Left lung (tissue), 10 donors: ENCODE data around the gene CACNA1E. TPM values are rescaled to one million over a fixed set of nuclear protein-coding genes. Genes with fewer than 3 reads are reported as not detected.

ENCODE experiments used
- ATAC-seq: fragments of 200-7000 bp; cut with Tn5 transposase; one replicate; pipeline ENCODE4 v1.9.1; 2020; ENCODE audit warnings: moderate library complexity
- DNase-seq, 4 donors: peaks; one replicate each; pipeline ENCODE4 v3.0.0-alpha.2; 2013 to 2020
- H3K27ac ChIP-seq, 2 donors: fragments of 200-600 bp; sonication (generic) in 1 of 2; one replicate each; pipeline versions ENCODE4 v1.5.0 to v1.8.0; 2020 to 2021
- H3K27me3 ChIP-seq, 2 donors: fragments of 200-600 bp; sonication (generic) in 1 of 2; one replicate each; pipeline versions ENCODE4 v1.5.0 to v1.8.0; 2020 to 2021
- H3K36me3 ChIP-seq, 2 donors: fragments of 200-600 bp; sonication (generic) in 1 of 2; one replicate each; pipeline versions ENCODE4 v1.5.0 to v1.8.0; 2020 to 2021
- H3K4me1 ChIP-seq, 2 donors: fragments of 200-600 bp; one replicate each; pipeline ENCODE4 v1.8.0; 2021
- H3K4me3 ChIP-seq, 2 donors: fragments of 200-600 bp; sonication (generic) in 1 of 2; one replicate each; pipeline versions ENCODE4 v1.5.0 to v1.8.0; 2020 to 2021; ENCODE audit warnings: mild to moderate bottlenecking in 1 of 2
- H3K9me3 ChIP-seq, 2 donors: fragments of 200-600 bp; sonication (generic) in 1 of 2; one replicate each; pipeline versions ENCODE4 v1.5.0 to v1.8.0; 2020 to 2021
- intact Hi-C, 2 donors: fragments of 100-400 bp; cut with DNase I; formaldehyde crosslinking; loops; one replicate each; pipeline versions ENCODE4 v1.11.2 to v1.14.2; 2022
- polyA plus RNA-seq, 6 donors: library from polyadenylated mRNA; unstranded; fragments of 120-200 nt; gene quantifications; one replicate each; pipeline ENCODE4 v1.2.1, GENCODE V29; 2013; ENCODE audit not compliant: insufficient read length in 6 of 6
- total RNA-seq, 2 donors: library from RNA; stranded (reverse); fragmentation: NEBNext Ultra II Directional; extraction: Animal tissue kit (Norgen Biotek cat#: 25700); gene quantifications; one replicate each; pipeline ENCODE4 v1.2.1, GENCODE V29; 2021
- TF ChIP-seq, protein P1 (sequence below), 2 donors: fragments of 200-600 bp; sonication (generic) in 1 of 2; IDR thresholded peaks; one replicate each; pipeline versions ENCODE4 v1.5.0 to v1.8.0; 2021; ENCODE audit warnings: antibody characterized with exemption in 2 of 2
- donor health status: DM: no; HTN: yes; CAD: no.
- donor health status: DM: no; HTN: no; CAD: no.

CACNA1E gene
- total and polyA plus RNA-seq, 8 donors: 0.03 to 1.2 (median 0.13) TPM; not detected in 1

DNA sequence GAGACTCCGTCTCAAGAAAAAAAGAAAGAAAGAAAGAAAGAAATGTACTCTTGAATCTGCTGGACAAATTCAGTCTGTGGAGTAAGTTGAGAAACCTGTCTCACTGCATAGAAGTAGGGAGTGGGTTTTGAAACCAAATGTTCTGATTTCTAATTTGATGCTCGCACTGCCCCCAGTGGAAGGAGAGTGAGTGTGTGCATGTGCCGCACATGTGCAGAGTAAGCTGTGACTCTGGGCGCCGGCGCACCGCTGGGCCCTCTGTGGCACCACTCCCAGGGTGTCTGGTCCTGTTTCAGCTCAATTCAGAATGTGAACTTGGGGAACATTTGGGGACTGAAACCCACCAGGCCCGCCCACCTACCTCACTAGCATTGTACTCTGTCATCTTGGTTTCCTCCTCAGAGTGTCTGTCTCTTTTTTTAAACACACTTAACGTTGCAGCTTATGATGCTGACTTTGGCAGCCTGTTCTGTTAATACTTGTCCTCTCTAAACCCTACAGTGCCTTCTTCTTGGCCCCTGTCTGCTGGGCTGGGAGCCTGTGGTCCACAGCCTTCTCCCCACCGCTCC is 104.6 kb downstream of the CACNA1E start:
- H3K27me3 ChIP-seq: peaks cover 0 to 9% of the 10 kb centered on the region in 2 donors
- peak in 1 of 4 donors; percentile 17 for DNase-seq
- H3K4me1 ChIP-seq: no peaks in the 10 kb centered on the region
- no peaks in the 10 kb centered on the region for H3K9me3 ChIP-seq
- H3K36me3 ChIP-seq: no peaks in the 10 kb centered on the region
- H3K4me3 ChIP-seq: no peak overlapping the region
- TF ChIP-seq, protein P1, sequence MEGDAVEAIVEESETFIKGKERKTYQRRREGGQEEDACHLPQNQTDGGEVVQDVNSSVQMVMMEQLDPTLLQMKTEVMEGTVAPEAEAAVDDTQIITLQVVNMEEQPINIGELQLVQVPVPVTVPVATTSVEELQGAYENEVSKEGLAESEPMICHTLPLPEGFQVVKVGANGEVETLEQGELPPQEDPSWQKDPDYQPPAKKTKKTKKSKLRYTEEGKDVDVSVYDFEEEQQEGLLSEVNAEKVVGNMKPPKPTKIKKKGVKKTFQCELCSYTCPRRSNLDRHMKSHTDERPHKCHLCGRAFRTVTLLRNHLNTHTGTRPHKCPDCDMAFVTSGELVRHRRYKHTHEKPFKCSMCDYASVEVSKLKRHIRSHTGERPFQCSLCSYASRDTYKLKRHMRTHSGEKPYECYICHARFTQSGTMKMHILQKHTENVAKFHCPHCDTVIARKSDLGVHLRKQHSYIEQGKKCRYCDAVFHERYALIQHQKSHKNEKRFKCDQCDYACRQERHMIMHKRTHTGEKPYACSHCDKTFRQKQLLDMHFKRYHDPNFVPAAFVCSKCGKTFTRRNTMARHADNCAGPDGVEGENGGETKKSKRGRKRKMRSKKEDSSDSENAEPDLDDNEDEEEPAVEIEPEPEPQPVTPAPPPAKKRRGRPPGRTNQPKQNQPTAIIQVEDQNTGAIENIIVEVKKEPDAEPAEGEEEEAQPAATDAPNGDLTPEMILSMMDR (IDR thresholded peaks at IDR 0.05): no peak
- H3K27ac ChIP-seq: no peak overlapping the region
- no peak for ATAC-seq
- intact Hi-C loops: no loop called here

DNA sequence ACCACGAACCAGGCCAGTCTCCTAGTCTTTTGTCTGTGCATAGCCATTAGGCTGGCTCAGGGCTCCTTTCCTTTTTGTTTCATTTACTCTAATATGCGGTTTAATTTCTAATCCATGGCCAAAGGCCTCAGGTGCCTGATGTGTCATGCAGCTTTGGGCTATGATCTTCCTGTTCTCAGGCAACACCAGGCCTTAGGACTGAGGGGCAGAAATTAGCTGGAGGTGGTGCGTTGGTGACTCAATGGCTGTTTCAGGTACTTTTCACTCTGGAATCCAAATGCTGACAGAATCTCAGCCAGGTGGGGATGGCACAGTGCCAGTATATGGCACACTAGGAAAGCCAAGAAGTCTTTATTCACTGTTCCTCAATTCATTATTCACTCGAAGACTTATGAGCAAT is 105.3 kb downstream of the CACNA1E start:
- TF ChIP-seq, protein P1 (IDR thresholded peaks at IDR 0.05): no peak

DNA sequence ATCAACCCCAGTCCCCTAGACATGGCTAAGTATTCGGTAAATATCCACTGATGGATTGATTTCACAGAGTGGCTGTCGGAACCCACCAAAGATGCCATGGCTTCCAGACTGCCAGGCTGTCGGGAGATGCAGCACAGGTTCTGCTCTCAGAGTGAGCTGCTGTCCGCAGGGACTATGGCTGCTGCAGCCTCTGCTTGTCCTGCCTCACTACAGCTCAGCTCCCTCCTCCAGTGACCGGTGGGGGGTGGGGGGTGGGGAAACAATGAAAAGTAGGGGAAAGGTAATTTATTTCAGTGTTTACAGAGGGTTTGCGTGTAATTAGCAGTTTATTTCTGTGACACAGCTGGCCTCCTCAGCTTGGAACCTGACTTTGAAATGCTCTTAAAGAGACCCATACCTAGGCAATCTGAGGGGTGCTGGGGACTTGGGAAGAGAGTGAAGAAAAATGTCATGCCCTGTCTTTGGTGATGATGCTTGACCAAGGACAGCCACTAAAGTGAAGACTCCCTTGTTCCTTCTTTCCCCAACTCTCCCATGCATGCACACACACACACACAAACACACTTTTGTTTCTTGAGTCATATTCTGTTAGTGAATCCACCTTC is 109.0 kb downstream of the CACNA1E start:
- Histone ChIP-seq H3K4me3 (no peak overlapping the region), H3K27me3 (peaks cover 0 to 14% of the 10 kb centered on the region in 2 donors), H3K36me3 (no peaks in the 10 kb centered on the region), H3K4me1 (no peaks in the 10 kb centered on the region), H3K9me3 (no peaks in the 10 kb centered on the region), H3K27ac (no peak overlapping the region)
- DNase-seq (no peak), ATAC-seq (no peak)
- intact Hi-C loops: no loop called here
- TF ChIP-seq, protein P1 (IDR thresholded peaks at IDR 0.05): no peak

More for the DNA sequence above, 105.3 kb downstream of the CACNA1E start:
- ATAC-seq (no peak), DNase-seq (no peak)
- H3K4me3 ChIP-seq: no peak overlapping the region
- intact Hi-C loops: no loop called here
- peaks cover 0 to 14% of the 10 kb centered on the region in 2 donors for H3K27me3 ChIP-seq
- no peaks in the 10 kb centered on the region for H3K9me3 ChIP-seq
- H3K36me3 ChIP-seq: no peaks in the 10 kb centered on the region
- H3K27ac ChIP-seq: no peak overlapping the region
- H3K4me1 ChIP-seq: no peaks in the 10 kb centered on the region

DNA sequence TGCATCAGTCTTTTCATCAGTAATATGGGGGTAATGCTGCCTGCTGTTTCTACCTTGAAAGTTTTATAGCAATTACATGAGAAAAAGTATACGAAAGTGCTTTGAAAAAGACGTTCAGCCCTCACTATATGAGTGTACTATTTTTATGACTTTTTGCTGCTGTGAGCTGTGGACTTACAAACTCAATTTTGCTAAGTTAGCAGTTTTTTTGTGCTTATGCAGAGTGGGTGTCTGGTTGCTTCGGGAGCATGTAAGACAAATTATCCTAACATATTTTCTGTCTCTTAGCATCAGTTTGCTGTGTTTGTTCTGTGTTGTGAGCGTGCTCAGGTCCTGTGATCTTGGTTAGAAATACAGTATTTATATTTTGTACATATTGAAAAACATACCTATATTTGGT is 109.7 kb downstream of the CACNA1E start:
- Histone ChIP-seq H3K4me1 (no peaks in the 10 kb centered on the region), H3K9me3 (no peaks in the 10 kb centered on the region), H3K4me3 (no peak overlapping the region), H3K27ac (no peak overlapping the region), H3K27me3 (peaks cover 0 to 14% of the 10 kb centered on the region in 2 donors), H3K36me3 (no peaks in the 10 kb centered on the region)
- no peak for DNase-seq
- TF ChIP-seq, protein P1 (IDR thresholded peaks at IDR 0.05): no peak
- ATAC-seq: no peak
- intact Hi-C loops: no loop called here

DNA sequence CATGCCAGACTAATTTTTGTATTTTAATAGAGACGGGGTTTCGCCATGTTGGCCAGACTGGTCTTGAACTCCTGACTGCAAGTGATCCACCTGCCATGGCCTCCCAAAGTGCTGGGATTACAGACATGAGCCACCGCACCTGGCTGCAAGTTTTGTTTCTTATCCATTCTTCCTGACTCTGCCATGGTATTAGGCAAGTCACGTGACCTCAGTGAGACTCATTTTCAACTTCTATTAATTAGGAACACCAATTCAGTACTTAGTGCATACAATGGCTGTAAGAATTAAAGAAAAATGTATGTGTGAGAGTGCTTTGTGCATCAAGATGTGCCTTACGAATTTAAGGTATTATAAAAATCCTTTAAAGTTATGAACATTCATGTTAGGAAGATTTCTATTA is 111.2 kb downstream of the CACNA1E start:
- Histone ChIP-seq H3K27ac (no peak overlapping the region), H3K36me3 (no peaks in the 10 kb centered on the region), H3K9me3 (no peaks in the 10 kb centered on the region), H3K4me3 (no peak overlapping the region), H3K4me1 (no peaks in the 10 kb centered on the region), H3K27me3 (peaks cover 0 to 14% of the 10 kb centered on the region in 2 donors)
- intact Hi-C loops: no loop called here
- DNase-seq: no peak
- TF ChIP-seq, protein P1 (IDR thresholded peaks at IDR 0.05): no peak
- ATAC-seq: no peak
